ENCODE results near the gene CMTM2.
"Not testable (repeated sequence)": the region's sequence is repeated elsewhere in the genome, so short reads cannot be mapped to it uniquely, and the experiment has no call there.

CMTM2 gene

DNA sequence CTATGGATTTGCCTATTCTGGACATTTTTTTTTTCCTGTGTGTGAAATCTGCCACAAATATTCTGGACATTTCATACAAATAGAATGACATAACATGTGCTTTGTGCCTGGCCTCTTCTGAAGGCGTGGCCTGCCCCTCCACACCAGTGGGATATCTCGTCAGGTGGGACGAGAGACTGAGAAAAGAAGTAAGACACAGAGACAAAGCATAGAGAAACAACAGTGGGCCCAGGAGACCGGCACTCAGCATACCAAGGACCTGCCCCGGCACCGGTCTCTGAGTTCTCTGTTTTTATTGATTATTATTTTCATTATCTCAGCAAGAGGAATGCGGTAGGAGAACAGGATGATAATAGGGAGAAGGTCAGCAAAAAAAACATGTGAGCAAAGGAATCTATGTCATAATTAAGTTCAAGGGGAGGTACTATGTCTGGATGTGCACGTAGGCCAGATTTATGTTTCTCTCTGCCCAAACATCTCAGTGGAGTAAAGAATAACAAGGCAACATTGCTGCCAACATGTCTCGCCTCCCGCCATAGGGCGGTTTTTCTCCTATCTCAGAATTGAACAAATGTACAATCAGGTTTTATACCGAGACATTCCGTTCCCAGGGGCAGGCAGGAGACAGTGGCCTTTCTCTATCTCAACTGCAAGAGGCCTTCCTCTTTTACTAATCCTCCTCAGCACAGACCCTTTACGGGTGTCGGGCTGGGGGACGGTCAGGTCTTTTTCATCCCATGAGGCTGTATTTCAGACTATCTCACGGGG is 48.5 kb downstream of the CMTM2 start:
- DNase-seq: not testable (repeated sequence)

DNA sequence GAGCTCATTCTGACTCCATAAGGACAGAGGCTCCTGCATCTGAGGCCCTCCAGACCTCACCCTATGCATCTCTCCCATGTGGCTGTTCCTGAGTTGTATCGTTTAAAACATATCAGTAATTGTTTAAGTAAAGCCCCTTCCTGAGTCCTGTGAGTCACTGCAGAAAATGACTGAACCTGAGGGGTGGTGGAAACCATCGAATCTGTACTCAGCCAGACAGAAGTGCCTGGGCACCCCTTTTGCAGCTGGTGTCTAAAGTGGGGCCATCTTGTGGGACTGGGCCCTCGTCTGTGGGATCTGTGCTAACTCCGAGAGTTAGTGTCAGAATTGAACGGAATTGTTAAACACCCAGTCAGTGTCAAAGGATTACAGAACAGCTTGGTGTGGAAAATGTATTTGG is 50.6 kb downstream of the CMTM2 start:
- DNase-seq: no peak

DNA sequence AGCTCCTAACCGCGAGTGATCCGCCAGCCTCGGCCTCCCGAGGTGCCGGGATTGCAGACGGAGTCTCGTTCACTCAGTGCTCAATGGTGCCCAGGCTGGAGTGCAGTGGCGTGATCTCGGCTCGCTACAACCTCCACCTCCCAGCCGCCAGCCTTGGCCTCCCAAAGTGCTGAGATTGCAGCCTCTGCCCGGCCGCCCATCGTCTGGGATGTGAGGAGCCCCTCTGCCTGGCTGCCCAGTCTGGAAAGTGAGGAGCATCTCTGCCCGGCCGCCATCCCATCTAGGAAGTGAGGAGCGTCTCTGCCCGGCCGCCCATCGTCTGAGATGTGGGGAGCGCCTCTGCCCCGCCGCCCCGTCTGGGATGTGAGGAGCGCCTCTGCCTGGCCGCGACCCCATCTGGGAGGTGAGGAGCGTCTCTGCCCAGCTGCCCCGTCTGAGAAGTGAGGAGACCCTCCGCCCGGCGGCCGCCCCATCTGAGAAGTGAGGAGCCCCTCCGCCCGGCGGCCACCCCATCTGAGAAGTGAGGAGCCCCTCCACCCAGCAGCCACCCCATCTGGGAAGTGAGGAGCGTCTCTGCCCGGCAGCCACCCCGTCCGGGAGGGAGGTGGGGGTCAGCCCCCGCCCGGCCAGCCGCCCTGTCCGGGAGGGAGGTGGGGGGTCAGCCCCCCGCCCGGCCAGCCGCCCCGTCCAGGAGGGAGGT is 51.4 kb downstream of the CMTM2 start:
- not testable (repeated sequence) for DNase-seq

DNA sequence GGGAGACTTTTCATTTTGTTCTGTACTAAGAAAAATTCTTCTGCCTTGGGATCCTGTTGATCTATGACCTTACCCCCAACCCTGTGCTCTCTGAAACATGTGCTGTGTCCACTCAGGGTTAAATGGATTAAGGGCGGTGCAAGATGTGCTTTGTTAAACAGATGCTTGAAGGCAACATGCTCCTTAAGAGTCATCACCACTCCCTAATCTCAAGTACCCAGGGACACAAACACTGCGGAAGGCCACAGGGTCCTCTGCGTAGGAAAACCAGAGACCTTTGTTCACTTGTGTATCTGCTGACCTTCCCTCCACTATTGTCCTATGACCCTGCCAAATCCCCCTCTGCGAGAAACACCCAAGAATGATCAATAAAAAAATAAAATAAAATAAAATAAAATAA is 52.3 kb downstream of the CMTM2 start:
- DNase-seq: not testable (repeated sequence)

DNA sequence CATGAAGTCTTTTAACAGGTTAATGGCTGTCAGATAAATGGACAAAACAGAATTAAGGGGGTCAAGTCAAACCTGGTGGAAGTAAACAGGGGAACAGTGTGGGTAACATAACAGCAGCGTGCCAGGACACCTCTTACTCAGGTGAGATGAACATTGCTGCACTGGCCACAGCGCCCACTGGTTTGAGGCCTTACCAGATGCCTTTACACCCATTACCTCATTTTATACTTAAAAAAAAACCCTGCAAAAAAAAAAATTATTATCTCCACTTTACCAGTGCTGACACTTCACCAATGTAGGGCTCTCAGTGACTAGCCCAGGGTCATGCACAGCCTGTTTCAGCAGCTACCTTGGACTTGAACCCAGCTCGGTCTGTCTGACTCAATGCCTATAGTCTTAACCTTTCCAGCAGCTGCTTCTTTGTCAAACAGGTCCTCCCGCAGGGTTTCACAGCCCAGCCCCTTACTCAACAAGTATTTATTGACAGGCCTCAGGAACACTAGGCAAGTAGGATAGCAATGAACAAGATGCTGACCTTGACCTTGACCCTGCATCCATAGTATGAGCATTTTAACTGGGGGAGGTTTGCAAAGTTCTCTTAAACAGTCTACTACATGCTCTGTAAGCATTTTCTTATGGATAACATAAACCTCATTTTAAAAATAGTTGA is 55.4 kb downstream of the CMTM2 start:
- no peak for DNase-seq

DNA sequence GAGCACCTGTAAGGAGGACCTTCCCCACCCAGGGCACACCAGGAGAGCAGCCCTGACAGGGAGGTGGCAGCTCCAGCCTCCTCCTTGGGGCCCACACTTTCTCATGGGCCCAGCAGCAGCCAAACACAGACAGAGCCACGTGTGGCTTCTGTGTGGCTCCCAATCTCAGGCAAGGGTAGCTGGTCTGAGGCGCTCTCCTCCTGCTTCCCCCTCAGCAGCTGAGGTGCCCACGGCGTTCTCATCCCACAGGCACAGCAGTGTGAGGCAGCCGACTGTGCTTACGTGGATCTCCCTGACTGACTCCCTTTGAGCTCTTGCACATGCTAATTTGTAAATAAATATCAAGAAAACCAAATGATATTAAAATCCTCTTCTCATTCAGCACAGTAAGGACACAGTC is 56.1 kb downstream of the CMTM2 start:
- DNase-seq: no peak

DNA sequence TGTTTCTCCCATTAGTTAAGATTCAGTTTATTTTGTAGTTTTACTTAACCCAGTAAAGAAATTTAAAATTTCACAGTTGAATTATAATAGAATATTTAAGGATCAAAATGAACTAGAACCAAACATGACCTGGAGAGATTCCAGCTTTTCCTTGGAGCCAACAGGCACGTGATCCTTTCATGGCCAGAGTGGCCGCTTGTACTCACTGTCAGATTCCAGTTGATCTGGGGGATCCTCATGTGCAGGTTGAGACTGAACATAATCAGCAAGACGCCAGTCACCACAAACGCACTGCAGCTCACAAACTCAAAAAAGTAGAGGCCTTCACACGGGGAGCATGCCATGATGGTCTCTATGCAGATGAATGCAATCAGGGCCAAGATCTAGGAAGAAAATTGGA is 56.9 kb downstream of the CMTM2 start:
- no peak for DNase-seq

DNA sequence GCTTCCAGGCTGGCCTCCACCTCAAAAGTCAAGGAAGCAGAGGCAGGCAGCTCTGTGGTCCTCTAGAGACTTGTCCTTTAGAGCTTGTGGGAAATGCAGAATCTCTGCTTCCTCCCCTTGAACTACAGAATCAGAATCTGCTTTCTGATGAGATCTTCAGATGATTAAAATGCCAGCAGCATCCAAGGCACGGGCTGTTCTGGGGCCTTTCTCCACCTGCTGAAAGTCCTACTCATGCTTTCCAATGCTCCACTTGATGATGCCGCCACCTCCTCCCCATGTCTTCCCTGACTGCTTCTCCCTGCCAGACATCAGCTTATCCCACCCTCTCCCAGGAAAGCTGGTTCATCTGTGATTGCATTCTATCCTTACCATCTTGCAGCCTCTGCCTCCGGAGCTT is 58.5 kb downstream of the CMTM2 start:
- DNase-seq: peak in 1 of 51 donors; percentile 20
